GM12891 (cell line): Measurements from ENCODE around the gene MME.
"Not testable (repeated sequence)": the region's sequence is repeated elsewhere in the genome, so short reads cannot be mapped to it uniquely, and the experiment has no call there.

ENCODE experiments used
- PAX5 ChIP-seq: IDR thresholded peaks from 2 replicates; pipeline ENCODE4 v1.6.1; 2011; ENCODE audit warnings: low read length, moderate library complexity, mild to moderate bottlenecking; ENCODE audit not compliant: insufficient read depth, severe bottlenecking
- POLR2AphosphoS5 ChIP-seq: IDR thresholded peaks from 2 replicates; pipeline ENCODE4 v1.6.1; 2011; ENCODE audit warnings: low read depth, low read length, control low read depth
- TAF1 ChIP-seq: IDR thresholded peaks from 2 replicates; pipeline ENCODE4 v1.6.1; 2011; ENCODE audit warnings: low read depth, low read length, control low read depth

GRCh38 chr3:155134311-155134710, 54.2 kb downstream of the MME start:
- not testable (repeated sequence) for TF ChIP-seq TAF1, POLR2AphosphoS5, PAX5
